Measurements from ENCODE around the gene LRRC28. TPM values are rescaled to one million over a fixed set of nuclear protein-coding genes. Genes with fewer than 3 reads are reported as not detected.

LRRC28 gene
- 33.0 TPM for total RNA-seq (ENCODE audit: unreplicated experiment)
- long read RNA-seq, full-length matches to known transcripts: 16 of 19 reads
- long read RNA-seq, partial matches to known transcripts: 0 of 19 reads
- long read RNA-seq, other reads (novel, unspliced or antisense): 3 of 19 reads

GRCh38 chr15:99250857-99251841, at the start of gene LRRC28:
LRRC28 (plus strand) TSS chr15:99251481; CDS start chr15:99255958, 4,477 bp downstream.
- no peaks in the 10 kb centered on the region for H3K36me3 Mint-ChIP-seq (ENCODE audit: low read depth, unreplicated experiment)
- H3K27me3 Mint-ChIP-seq (ENCODE audit: unreplicated experiment): peaks cover 2% of the 10 kb centered on the region
- H3K9me3 Mint-ChIP-seq (ENCODE audit: unreplicated experiment): no peaks in the 10 kb centered on the region
- H3K4me1 Mint-ChIP-seq (ENCODE audit: unreplicated experiment): peaks cover 21% of the 10 kb centered on the region
- DNase-seq (ENCODE audit: low spot score): peak; percentile 97
- H3K4me3 Mint-ChIP-seq (ENCODE audit: unreplicated experiment): peak within 1 kb of the TSS; percentile 92
- TF ChIP-seq CTCF (IDR thresholded peaks at IDR 0.05; ENCODE audit: unreplicated experiment): no peak
- peak within 1 kb of the TSS; percentile 96 for H3K27ac Mint-ChIP-seq (ENCODE audit: unreplicated experiment)

- peaks cover 16% of the 10 kb centered on the region for H3K36me3 Mint-ChIP-seq (ENCODE audit: low read depth, unreplicated experiment)
- no peak overlapping the region for H3K27ac Mint-ChIP-seq (ENCODE audit: unreplicated experiment)
- no peak for TF ChIP-seq CTCF (IDR thresholded peaks at IDR 0.05; ENCODE audit: unreplicated experiment)
- no peaks in the 10 kb centered on the region for H3K9me3 Mint-ChIP-seq (ENCODE audit: unreplicated experiment)
- H3K4me3 Mint-ChIP-seq (ENCODE audit: unreplicated experiment): no peak overlapping the region
- H3K27me3 Mint-ChIP-seq (ENCODE audit: unreplicated experiment): no peaks in the 10 kb centered on the region
- no peaks in the 10 kb centered on the region for H3K4me1 Mint-ChIP-seq (ENCODE audit: unreplicated experiment)
- DNase-seq (ENCODE audit: low spot score): no peak
Observed at GRCh38 chr15:99202176-99202552, 49.1 kb upstream of the LRRC28 start.

GRCh38 chr15:99207672-99208071, 43.6 kb upstream of the LRRC28 start:
- Mint-ChIP-seq H3K36me3 (ENCODE audit: low read depth, unreplicated experiment) (peaks cover 5% of the 10 kb centered on the region), H3K4me3 (ENCODE audit: unreplicated experiment) (no peak overlapping the region), H3K27me3 (ENCODE audit: unreplicated experiment) (no peaks in the 10 kb centered on the region), H3K9me3 (ENCODE audit: unreplicated experiment) (no peaks in the 10 kb centered on the region), H3K27ac (ENCODE audit: unreplicated experiment) (no peak overlapping the region), H3K4me1 (ENCODE audit: unreplicated experiment) (no peaks in the 10 kb centered on the region)
- DNase-seq (ENCODE audit: low spot score): no peak
- TF ChIP-seq CTCF (IDR thresholded peaks at IDR 0.05; ENCODE audit: unreplicated experiment): no peak

- Mint-ChIP-seq H3K36me3 (ENCODE audit: low read depth, unreplicated experiment) (peaks cover 5% of the 10 kb centered on the region), H3K27ac (ENCODE audit: unreplicated experiment) (no peak overlapping the region), H3K4me1 (ENCODE audit: unreplicated experiment) (no peaks in the 10 kb centered on the region), H3K27me3 (ENCODE audit: unreplicated experiment) (no peaks in the 10 kb centered on the region), H3K4me3 (ENCODE audit: unreplicated experiment) (no peak overlapping the region), H3K9me3 (ENCODE audit: unreplicated experiment) (no peaks in the 10 kb centered on the region)
- no peak for TF ChIP-seq CTCF (IDR thresholded peaks at IDR 0.05; ENCODE audit: unreplicated experiment)
- DNase-seq (ENCODE audit: low spot score): no peak
Observed at GRCh38 chr15:99209326-99209725, 42.0 kb upstream of the LRRC28 start.

- Mint-ChIP-seq H3K27me3 (ENCODE audit: unreplicated experiment) (no peaks in the 10 kb centered on the region), H3K9me3 (ENCODE audit: unreplicated experiment) (no peaks in the 10 kb centered on the region), H3K27ac (ENCODE audit: unreplicated experiment) (no peak overlapping the region), H3K4me3 (ENCODE audit: unreplicated experiment) (no peak overlapping the region), H3K4me1 (ENCODE audit: unreplicated experiment) (no peaks in the 10 kb centered on the region), H3K36me3 (ENCODE audit: low read depth, unreplicated experiment) (peaks cover 5% of the 10 kb centered on the region)
- no peak for TF ChIP-seq CTCF (IDR thresholded peaks at IDR 0.05; ENCODE audit: unreplicated experiment)
- DNase-seq (ENCODE audit: low spot score): no peak
Observed at GRCh38 chr15:99210334-99210733, 40.9 kb upstream of the LRRC28 start.

Data from endothelial cell (in vitro differentiated cells).